K562 (cell line): ENCODE measurements around the gene LAMB4. TPM values are rescaled to one million over a fixed set of nuclear protein-coding genes. Genes with fewer than 3 reads are reported as not detected.

Experiments used
- ATAC-seq: fragments of 200-7000 bp; cut with Tn5 transposase; 3 replicates; pipeline ENCODE4 v1.9.1; 2020; ENCODE audit warnings: moderate library complexity
- BruUV-seq: library from RNA; stranded (reverse); fragments of 400-500 nt; replicated peaks from 2 replicates; lab custom pipeline; 2021; lab: Mats Ljungman, UMichigan
- CTCF ChIA-PET: fragments of 300-600 bp; formaldehyde crosslinking; extraction: SDS; loops from one replicate; lab custom pipeline; 2021; ENCODE audit warnings: low intra/inter-chr PET ratio; lab: Yijun Ruan, JAX
- POLR2A ChIA-PET: fragments of 300-600, 350-650 bp; sonication (Branson Sonifier 250); formaldehyde crosslinking; extraction: SDS; loops from one replicate; lab custom pipeline; 2021; ENCODE audit warnings: antibody characterized with exemption, inconsistent platforms; lab: Yijun Ruan, JAX
- DNase-seq, 4 experiments: peaks; one replicate each; pipeline versions ENCODE4 v3.0.0 to v3.0.0-alpha.2; 2011 to 2018; ENCODE audit warnings: low spot score in 3 of 4, mixed read lengths in 3 of 4; ENCODE audit errors: extremely low read depth in 1 of 4
- FAIRE-seq: peaks from 2 replicates; lab custom pipeline; 2011; peaks lifted over from hg19 to GRCh38; lab: Jason Lieb, UNC
- H2AFZ ChIP-seq: 2 replicates; pipeline ENCODE4 v1.6.0; 2011; ENCODE audit warnings: low read depth, low read length, control low read depth, inconsistent platforms
- H3K27ac ChIP-seq: fragments of 200-600 bp; 3 replicates; pipeline ENCODE4 v1.8.0; 2011; ENCODE audit warnings: low read depth, mild to moderate bottlenecking, control low read depth, inconsistent platforms, low read length, moderate library complexity, mixed read lengths; ENCODE audit errors: extremely low read depth
- H3K27me3 ChIP-seq, 2 experiments: fragments of 300-600 bp in 1 of 2; 2 replicates in 1 of 2; 3 replicates in 1 of 2; pipeline versions ENCODE4 v1.6.0 to v1.8.0; 2011; ENCODE audit warnings: inconsistent platforms in 2 of 2, low read length in 2 of 2, mild to moderate bottlenecking in 1 of 2, mixed read lengths in 1 of 2, moderate library complexity in 1 of 2; ENCODE audit not compliant: control insufficient read depth in 2 of 2, insufficient read depth in 2 of 2
- H3K36me3 ChIP-seq: fragments of 300-600 bp; 3 replicates; pipeline ENCODE4 v1.8.0; 2011; ENCODE audit warnings: mild to moderate bottlenecking, low read length, inconsistent platforms; ENCODE audit not compliant: control insufficient read depth, insufficient read depth
- H3K4me1 ChIP-seq, 2 experiments: fragments of 200-600 bp in 1 of 2; replicated peaks in 1 of 2; 2 replicates in 1 of 2; 3 replicates in 1 of 2; pipeline versions ENCODE4 v1.5.1 to v1.8.0; 2011; ENCODE audit warnings: inconsistent platforms in 2 of 2, low read length in 2 of 2, mild to moderate bottlenecking in 1 of 2, mixed read lengths in 1 of 2, moderate library complexity in 1 of 2; ENCODE audit not compliant: control insufficient read depth in 2 of 2, insufficient read depth in 2 of 2
- H3K4me2 ChIP-seq: 2 replicates; pipeline ENCODE4 v1.6.1; 2011; ENCODE audit warnings: low read length, control low read depth, inconsistent platforms, mixed read lengths; ENCODE audit not compliant: insufficient read depth
- H3K4me3 ChIP-seq: fragments of 200-600 bp; sonication (generic), shearing (Covaris generic); 2 replicates; pipeline ENCODE4 v1.5.1; 2016; ENCODE audit warnings: control low read depth, inconsistent platforms
- H3K79me2 ChIP-seq: fragments of 200-600 bp; 3 replicates; pipeline ENCODE4 v1.8.0; 2011; ENCODE audit warnings: low read length, inconsistent platforms; ENCODE audit not compliant: control insufficient read depth, insufficient read depth
- H3K9ac ChIP-seq, 2 experiments: 2 replicates each; pipeline versions ENCODE4 v1.6.0 to v1.6.1; 2011; ENCODE audit warnings: low read depth in 2 of 2, low read length in 2 of 2, control low read depth in 1 of 2, inconsistent platforms in 1 of 2, mild to moderate bottlenecking in 1 of 2, mixed read lengths in 1 of 2; ENCODE audit not compliant: insufficient read depth in 1 of 2
- H3K9me1 ChIP-seq: one replicate; pipeline ENCODE4 v1.6.0; 2011; ENCODE audit warnings: inconsistent platforms, mild to moderate bottlenecking, low read length, moderate library complexity; ENCODE audit not compliant: control insufficient read depth, insufficient read depth
- H3K9me3 ChIP-seq: replicated peaks from 2 replicates; pipeline ENCODE4 v1.5.1; 2011; ENCODE audit warnings: low read depth, low read length, inconsistent platforms; ENCODE audit not compliant: control insufficient read depth, insufficient read depth
- H4K20me1 ChIP-seq: replicated peaks from 2 replicates; pipeline ENCODE4 v1.6.1; 2011; ENCODE audit warnings: low read length, inconsistent platforms, mixed read lengths; ENCODE audit not compliant: control insufficient read depth, insufficient read depth
- CBX2 ChIP-seq: fragments of 200-600 bp; sonication (generic); IDR thresholded peaks from one replicate; pipeline ENCODE4 v1.6.1; 2012; ENCODE audit warnings: mild to moderate bottlenecking, low read length, inconsistent platforms; ENCODE audit not compliant: insufficient read depth, poor library complexity, severe bottlenecking
- MLLT1 ChIP-seq, 2 experiments: fragments of 450-650 bp; IDR thresholded peaks; 2 replicates each; pipeline ENCODE4 v1.6.1; 2016
- POLR2A ChIP-seq: fragments of 450-650 bp; conservative IDR thresholded peaks from 2 replicates; pipeline ENCODE4 v1.6.1; 2016
- RCOR1 ChIP-seq, 2 experiments: IDR thresholded peaks; 2 replicates each; pipeline ENCODE4 v1.6.1; 2012; ENCODE audit warnings: low read depth in 2 of 2, low read length in 2 of 2, borderline replicate concordance in 1 of 2, improper control_type of control experiment in 1 of 2
- TRIM24 ChIP-seq, 2 experiments: fragments of 450-650 bp; IDR thresholded peaks; 2 replicates each; pipeline ENCODE4 v1.6.1; 2016
- WGBS: fragments of 100-300 bp; shearing (Covaris generic); methylation state at CpG from one replicate; pipeline ENCODE4 v1.1.6; 2016; ENCODE audit warnings: low coverage, mixed read lengths; ENCODE audit not compliant: insufficient coverage; ENCODE audit errors: missing lambda C conversion rate; 5-methylcytosine and 5-hydroxymethylcytosine counted together
- in situ Hi-C: fragments of 300-500 bp; cut with MboI; formaldehyde crosslinking; loops from 4 replicates; pipeline ENCODE4 v1.15.0; 2018; ENCODE audit warnings: inconsistent platforms, mixed read lengths
- intact Hi-C: fragments of 100-400 bp; cut with micrococcal nuclease; formaldehyde crosslinking; loops from 2 replicates; pipeline ENCODE4 v1.14.2; 2022
- polyA plus RNA-seq, 8 experiments: library from polyadenylated mRNA; depleted of rRNA in 4 of 8; stranded (reverse) in 5 of 8; unstranded in 3 of 8; fragments of >200 nt; fragmentation: Nextera tagmentation in 2 of 8; fragmentation: Illumina TruSeq in 1 of 8; extraction: Ambion mirVana in 2 of 8; extraction: Trizol in 1 of 8; gene quantifications; 2 replicates each; pipeline versions ENCODE4 v1.2.1 to v1.2.3, GENCODE V29; 2011 to 2014; ENCODE audit warnings: inconsistent platforms in 1 of 8, missing spikeins in 1 of 8
- total RNA-seq, 7 experiments: library from RNA; depleted of rRNA in 6 of 7; stranded (reverse); fragments of >200 nt in 6 of 7; fragmentation: Illumina TruSeq in 2 of 7; extraction: Trizol in 2 of 7; gene quantifications; 2 replicates each; pipeline versions ENCODE4 v1.2.1 to v1.2.3, GENCODE V29; 2011 to 2021; ENCODE audit warnings: low replicate concordance in 1 of 7
- TF ChIP-seq, protein P1 (sequence below): sonication (generic); formaldehyde crosslinking; IDR thresholded peaks from 2 replicates; pipeline ENCODE4 v1.8.0; 2023; ENCODE audit warnings: missing genetic modification reagents, mild to moderate bottlenecking, borderline replicate concordance
- TF ChIP-seq, protein P2 (sequence below): fragments of 450-650 bp; IDR thresholded peaks from 2 replicates; pipeline ENCODE4 v1.6.1; 2016; ENCODE audit warnings: mild to moderate bottlenecking
- TF ChIP-seq, protein P3 (sequence below), 2 experiments: IDR thresholded peaks in 1 of 2; conservative IDR thresholded peaks in 1 of 2; 2 replicates each; pipeline ENCODE4 v1.6.1; 2016; ENCODE audit warnings: low read depth in 2 of 2, mild to moderate bottlenecking in 1 of 2, missing compliant biosample characterization in 1 of 2, missing genetic modification characterization in 1 of 2, moderate library complexity in 1 of 2

The LAMB4 gene
- total and polyA plus RNA-seq, 9 of the 15 experiments (the other 6 are each of a cell fraction or from before 2014, with no cell fraction given): 0.06 to 0.13 (median 0.07) TPM; not detected in 6

DNA sequence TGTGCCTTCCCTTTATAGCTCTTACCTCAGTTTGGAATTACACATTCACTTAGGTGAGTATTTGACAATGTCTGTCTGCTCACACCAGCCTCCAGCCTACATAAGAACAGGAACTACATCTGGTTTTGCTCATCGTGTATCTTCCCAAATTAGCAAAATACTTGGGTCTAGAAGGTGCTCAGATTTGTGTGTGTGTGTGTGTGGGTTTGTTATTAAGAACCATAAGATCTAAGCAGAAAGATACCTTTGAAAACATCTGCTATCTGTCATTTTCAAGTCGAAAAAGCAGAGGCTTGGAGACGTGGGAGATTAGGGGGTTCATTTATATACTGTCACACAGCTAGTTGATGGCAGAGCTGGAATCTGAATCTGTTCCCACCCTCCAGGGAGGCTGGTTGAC is 14.8 kb upstream of the LAMB4 start:
- H3K36me3 ChIP-seq: no peaks in the 10 kb centered on the region
- BruUV-seq: no TSS peak
- H3K27me3 ChIP-seq: peaks cover 0 to 2% of the 10 kb centered on the region in 2 experiments; a peak in 1 of 5 replicates
- H3K9me1 ChIP-seq: no peaks in the 10 kb centered on the region
- ATAC-seq: no peak
- 3% methylated on average over 3 of the region's 3 CpGs for WGBS
- ChIA-PET POLR2A (interaction anchor here (0.6 to 1.8 kb wide), 3 partner anchors 9 to 31 kb away, joined by 3 to 4 read pairs (median 4); partner anchors contain the start of gene LAMB4), CTCF (interaction anchor here (1.7 to 2.9 kb wide), 3 partner anchors 31 to 682 kb away, joined by 4 to 23 read pairs (median 9); no protein-coding TSS in a partner anchor)
- FAIRE-seq: no peak
- H2AFZ ChIP-seq: no peak overlapping the region
- no peaks in the 10 kb centered on the region for H3K79me2 ChIP-seq
- H3K4me3 ChIP-seq: no peak overlapping the region
- intact Hi-C loops: loop anchor here (5.0 to 10.0 kb wide), 5 partner anchors 198 to 943 kb away; partner anchors contain the start of genes CBLL1 and DLD
- in situ Hi-C loops: loop anchor here (5.0 to 25.0 kb wide), 3 partner anchors 33 to 933 kb away; partner anchors contain the start of gene CBLL1
- no peak overlapping the region for H3K9ac ChIP-seq
- H3K9me3 ChIP-seq: no peaks in the 10 kb centered on the region
- no peak for DNase-seq
- no peak overlapping the region for H3K4me2 ChIP-seq
- no peaks in the 10 kb centered on the region for H4K20me1 ChIP-seq
- no peak overlapping the region for H3K27ac ChIP-seq
- H3K4me1 ChIP-seq: 0 out of 5 replicates have a peak, but pooled peaks cover 0 to 3% of the 10 kb centered on the region in 2 experiments
- TF ChIP-seq CBX2 (no peak), TRIM24 (IDR thresholded peaks at IDR 0.05) (no peak), POLR2A (no peak), MLLT1 (IDR thresholded peaks at IDR 0.05) (no peak), RCOR1 (IDR thresholded peaks at IDR 0.05; ENCODE audit: borderline replicate concordance in 1 of 2, low read depth in 2 of 2, low read length in 2 of 2) (no peak)
- TF ChIP-seq, protein P1, sequence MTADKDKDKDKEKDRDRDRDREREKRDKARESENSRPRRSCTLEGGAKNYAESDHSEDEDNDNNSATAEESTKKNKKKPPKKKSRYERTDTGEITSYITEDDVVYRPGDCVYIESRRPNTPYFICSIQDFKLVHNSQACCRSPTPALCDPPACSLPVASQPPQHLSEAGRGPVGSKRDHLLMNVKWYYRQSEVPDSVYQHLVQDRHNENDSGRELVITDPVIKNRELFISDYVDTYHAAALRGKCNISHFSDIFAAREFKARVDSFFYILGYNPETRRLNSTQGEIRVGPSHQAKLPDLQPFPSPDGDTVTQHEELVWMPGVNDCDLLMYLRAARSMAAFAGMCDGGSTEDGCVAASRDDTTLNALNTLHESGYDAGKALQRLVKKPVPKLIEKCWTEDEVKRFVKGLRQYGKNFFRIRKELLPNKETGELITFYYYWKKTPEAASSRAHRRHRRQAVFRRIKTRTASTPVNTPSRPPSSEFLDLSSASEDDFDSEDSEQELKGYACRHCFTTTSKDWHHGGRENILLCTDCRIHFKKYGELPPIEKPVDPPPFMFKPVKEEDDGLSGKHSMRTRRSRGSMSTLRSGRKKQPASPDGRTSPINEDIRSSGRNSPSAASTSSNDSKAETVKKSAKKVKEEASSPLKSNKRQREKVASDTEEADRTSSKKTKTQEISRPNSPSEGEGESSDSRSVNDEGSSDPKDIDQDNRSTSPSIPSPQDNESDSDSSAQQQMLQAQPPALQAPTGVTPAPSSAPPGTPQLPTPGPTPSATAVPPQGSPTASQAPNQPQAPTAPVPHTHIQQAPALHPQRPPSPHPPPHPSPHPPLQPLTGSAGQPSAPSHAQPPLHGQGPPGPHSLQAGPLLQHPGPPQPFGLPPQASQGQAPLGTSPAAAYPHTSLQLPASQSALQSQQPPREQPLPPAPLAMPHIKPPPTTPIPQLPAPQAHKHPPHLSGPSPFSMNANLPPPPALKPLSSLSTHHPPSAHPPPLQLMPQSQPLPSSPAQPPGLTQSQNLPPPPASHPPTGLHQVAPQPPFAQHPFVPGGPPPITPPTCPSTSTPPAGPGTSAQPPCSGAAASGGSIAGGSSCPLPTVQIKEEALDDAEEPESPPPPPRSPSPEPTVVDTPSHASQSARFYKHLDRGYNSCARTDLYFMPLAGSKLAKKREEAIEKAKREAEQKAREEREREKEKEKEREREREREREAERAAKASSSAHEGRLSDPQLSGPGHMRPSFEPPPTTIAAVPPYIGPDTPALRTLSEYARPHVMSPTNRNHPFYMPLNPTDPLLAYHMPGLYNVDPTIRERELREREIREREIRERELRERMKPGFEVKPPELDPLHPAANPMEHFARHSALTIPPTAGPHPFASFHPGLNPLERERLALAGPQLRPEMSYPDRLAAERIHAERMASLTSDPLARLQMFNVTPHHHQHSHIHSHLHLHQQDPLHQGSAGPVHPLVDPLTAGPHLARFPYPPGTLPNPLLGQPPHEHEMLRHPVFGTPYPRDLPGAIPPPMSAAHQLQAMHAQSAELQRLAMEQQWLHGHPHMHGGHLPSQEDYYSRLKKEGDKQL: no peak
- TF ChIP-seq, protein P2, sequence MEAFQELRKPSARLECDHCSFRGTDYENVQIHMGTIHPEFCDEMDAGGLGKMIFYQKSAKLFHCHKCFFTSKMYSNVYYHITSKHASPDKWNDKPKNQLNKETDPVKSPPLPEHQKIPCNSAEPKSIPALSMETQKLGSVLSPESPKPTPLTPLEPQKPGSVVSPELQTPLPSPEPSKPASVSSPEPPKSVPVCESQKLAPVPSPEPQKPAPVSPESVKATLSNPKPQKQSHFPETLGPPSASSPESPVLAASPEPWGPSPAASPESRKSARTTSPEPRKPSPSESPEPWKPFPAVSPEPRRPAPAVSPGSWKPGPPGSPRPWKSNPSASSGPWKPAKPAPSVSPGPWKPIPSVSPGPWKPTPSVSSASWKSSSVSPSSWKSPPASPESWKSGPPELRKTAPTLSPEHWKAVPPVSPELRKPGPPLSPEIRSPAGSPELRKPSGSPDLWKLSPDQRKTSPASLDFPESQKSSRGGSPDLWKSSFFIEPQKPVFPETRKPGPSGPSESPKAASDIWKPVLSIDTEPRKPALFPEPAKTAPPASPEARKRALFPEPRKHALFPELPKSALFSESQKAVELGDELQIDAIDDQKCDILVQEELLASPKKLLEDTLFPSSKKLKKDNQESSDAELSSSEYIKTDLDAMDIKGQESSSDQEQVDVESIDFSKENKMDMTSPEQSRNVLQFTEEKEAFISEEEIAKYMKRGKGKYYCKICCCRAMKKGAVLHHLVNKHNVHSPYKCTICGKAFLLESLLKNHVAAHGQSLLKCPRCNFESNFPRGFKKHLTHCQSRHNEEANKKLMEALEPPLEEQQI: no peak
- TF ChIP-seq, protein P3, sequence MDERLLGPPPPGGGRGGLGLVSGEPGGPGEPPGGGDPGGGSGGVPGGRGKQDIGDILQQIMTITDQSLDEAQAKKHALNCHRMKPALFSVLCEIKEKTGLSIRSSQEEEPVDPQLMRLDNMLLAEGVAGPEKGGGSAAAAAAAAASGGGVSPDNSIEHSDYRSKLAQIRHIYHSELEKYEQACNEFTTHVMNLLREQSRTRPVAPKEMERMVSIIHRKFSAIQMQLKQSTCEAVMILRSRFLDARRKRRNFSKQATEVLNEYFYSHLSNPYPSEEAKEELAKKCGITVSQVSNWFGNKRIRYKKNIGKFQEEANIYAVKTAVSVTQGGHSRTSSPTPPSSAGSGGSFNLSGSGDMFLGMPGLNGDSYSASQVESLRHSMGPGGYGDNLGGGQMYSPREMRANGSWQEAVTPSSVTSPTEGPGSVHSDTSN (CRISPR knock-in tag; IDR thresholded peaks at IDR 0.05; ENCODE audit: low read depth): no peak
- TF ChIP-seq, protein P3 (tag; conservative IDR thresholded peaks at IDR 0.05; ENCODE audit: low read depth): no peak
